Measurements from ENCODE around the gene HGS. TPM values are rescaled to one million over a fixed set of nuclear protein-coding genes. Genes with fewer than 3 reads are reported as not detected.

The HGS gene
- total and polyA plus RNA-seq, 2 experiments from 2014 or later = 59.2 to 128 TPM

GRCh38 chr17:81635973-81636504 is 47.8 kb upstream of the HGS start:
- no peak overlapping the region for H2AFZ ChIP-seq
- H3K4me3 ChIP-seq = peak overlapping the region; percentile 56
- H3K79me2 ChIP-seq = peaks cover 55% of the 10 kb centered on the region

GRCh38 chr17:81636505-81637288 is 47.1 kb upstream of the HGS start, which contains the start of the genes NPLOC4 and TSPAN10:
TSS of gene NPLOC4 (minus strand) at chr17:81637112. CDS start at chr17:81636930, 182 bp downstream.
TSS of gene TSPAN10 (plus strand) at chr17:81637196. CDS start at chr17:81642413, 5,217 bp downstream.
- Histone ChIP-seq H3K36me3 (replicated peaks; ENCODE audit: insufficient read depth, low read depth) (no peaks in the 10 kb centered on the region), H3K4me3 (peak within 1 kb of the TSS; percentile 56), H3K4me2 (peak within 1 kb of the TSS; percentile 85), H4K20me1 (ENCODE audit: insufficient read depth, poor library complexity, severe bottlenecking) (peaks cover 40% of the 10 kb centered on the region), H3K27ac (peak within 1 kb of the TSS; percentile 97), H3K4me1 (ENCODE audit: insufficient read depth) (peaks cover 22% of the 10 kb centered on the region), H3K9me3 (ENCODE audit: low read depth) (no peaks in the 10 kb centered on the region), H2AFZ (peak within 1 kb of the TSS; percentile 97), H3K9me2 (replicated peaks; ENCODE audit: insufficient read depth) (no peaks in the 10 kb centered on the region), H3K79me2 (peaks cover 49% of the 10 kb centered on the region), H3K27me3 (no peaks in the 10 kb centered on the region)
- TF ChIP-seq CTCF (IDR thresholded peaks at IDR 0.05; ENCODE audit: poor library complexity) (no peak), EZH2phosphoT487 (IDR thresholded peaks at IDR 0.05; ENCODE audit: low read depth, severe bottlenecking, unreplicated experiment) (no peak), EZH2 (IDR thresholded peaks at IDR 0.05; ENCODE audit: borderline replicate concordance) (no peak)
- WGBS (ENCODE audit: low lambda C conversion rate, missing lambda C conversion rate) = under 1% methylated on average over 50 of the region's 77 CpGs
- peak; percentile 95 for DNase-seq (ENCODE audit: low spot score)

More at GRCh38 chr17:81635973-81636504, 47.8 kb upstream of the HGS start:
- H3K4me1 ChIP-seq (ENCODE audit: insufficient read depth) = peaks cover 22% of the 10 kb centered on the region
- TF ChIP-seq CTCF (IDR thresholded peaks at IDR 0.05; ENCODE audit: poor library complexity) (no peak), EZH2phosphoT487 (IDR thresholded peaks at IDR 0.05; ENCODE audit: low read depth, severe bottlenecking, unreplicated experiment) (no peak), EZH2 (IDR thresholded peaks at IDR 0.05; ENCODE audit: borderline replicate concordance) (no peak)
- H3K4me2 ChIP-seq = peak overlapping the region; percentile 81
- H4K20me1 ChIP-seq (ENCODE audit: insufficient read depth, poor library complexity, severe bottlenecking) = peaks cover 41% of the 10 kb centered on the region
- H3K9me3 ChIP-seq (ENCODE audit: low read depth) = no peaks in the 10 kb centered on the region
- H3K36me3 ChIP-seq (replicated peaks; ENCODE audit: insufficient read depth, low read depth) = no peaks in the 10 kb centered on the region
- no peaks in the 10 kb centered on the region for H3K27me3 ChIP-seq
- peak overlapping the region; percentile 97 for H3K27ac ChIP-seq
- H3K9me2 ChIP-seq (replicated peaks; ENCODE audit: insufficient read depth) = no peaks in the 10 kb centered on the region
- DNase-seq (ENCODE audit: low spot score) = no peak
- WGBS (ENCODE audit: low lambda C conversion rate, missing lambda C conversion rate) = 41% methylated on average over 18 of the region's 18 CpGs

- 86% methylated on average over 4 of the region's 4 CpGs for WGBS (ENCODE audit: low lambda C conversion rate, missing lambda C conversion rate)
- peaks cover 29% of the 10 kb centered on the region for H3K79me2 ChIP-seq
These were observed 45.1 kb upstream of the HGS start for GRCh38 chr17:81638683-81639082.

More at GRCh38 chr17:81638683-81639082, 45.1 kb upstream of the HGS start:
- no peaks in the 10 kb centered on the region for H3K9me2 ChIP-seq (replicated peaks; ENCODE audit: insufficient read depth)
- no peak overlapping the region for H2AFZ ChIP-seq
- H3K9me3 ChIP-seq (ENCODE audit: low read depth) = no peaks in the 10 kb centered on the region
- TF ChIP-seq EZH2phosphoT487 (IDR thresholded peaks at IDR 0.05; ENCODE audit: low read depth, severe bottlenecking, unreplicated experiment) (no peak), CTCF (IDR thresholded peaks at IDR 0.05; ENCODE audit: poor library complexity) (no peak), EZH2 (IDR thresholded peaks at IDR 0.05; ENCODE audit: borderline replicate concordance) (no peak)
- H3K4me1 ChIP-seq (ENCODE audit: insufficient read depth) = peaks cover 22% of the 10 kb centered on the region
- H3K27ac ChIP-seq = no peak overlapping the region
- H3K4me2 ChIP-seq = no peak overlapping the region
- H3K4me3 ChIP-seq = no peak overlapping the region
- peaks cover 21% of the 10 kb centered on the region for H4K20me1 ChIP-seq (ENCODE audit: insufficient read depth, poor library complexity, severe bottlenecking)
- no peak for DNase-seq (ENCODE audit: low spot score)
- no peaks in the 10 kb centered on the region for H3K36me3 ChIP-seq (replicated peaks; ENCODE audit: insufficient read depth, low read depth)
- H3K27me3 ChIP-seq = no peaks in the 10 kb centered on the region
